Neural progenitor cell (in vitro differentiated cells): Measurements from ENCODE around the gene IL10RB. TPM values are rescaled to one million over a fixed set of nuclear protein-coding genes. Genes with fewer than 3 reads are reported as not detected.

Experiments used
- DNase-seq: peaks from one replicate; pipeline ENCODE4 v3.0.0-alpha.2; 2016; ENCODE audit warnings: low spot score
- H2AFZ ChIP-seq: fragments of 200-600 bp; sonication (generic); replicated peaks from 2 replicates; pipeline ENCODE4 v1.6.1; 2016; ENCODE audit warnings: antibody characterized with exemption
- H3F3A ChIP-seq: fragments of 200-600 bp; sonication (generic); 2 replicates; pipeline ENCODE4 v1.6.1; 2016; ENCODE audit warnings: antibody characterized with exemption, low read depth
- H3K27ac ChIP-seq: fragments of 200-600 bp; sonication (generic); 2 replicates; pipeline ENCODE4 v1.5.1; 2016; ENCODE audit warnings: mild to moderate bottlenecking
- H3K27me3 ChIP-seq: fragments of 200-600 bp; sonication (generic); 2 replicates; pipeline ENCODE4 v1.6.1; 2016; ENCODE audit warnings: mild to moderate bottlenecking, moderate library complexity
- H3K36me3 ChIP-seq: fragments of 200-600 bp; sonication (generic); 2 replicates; pipeline ENCODE4 v1.5.1; 2016
- H3K4me1 ChIP-seq: fragments of 200-600 bp; sonication (generic); 2 replicates; pipeline ENCODE4 v1.6.1; 2016; ENCODE audit warnings: mixed run types
- H3K4me2 ChIP-seq: fragments of 200-600 bp; sonication (generic); 2 replicates; pipeline ENCODE4 v1.6.1; 2016
- H3K4me3 ChIP-seq: fragments of 200-600 bp; sonication (generic); 2 replicates; pipeline ENCODE4 v1.5.1; 2016
- H3K79me2 ChIP-seq: fragments of 200-600 bp; sonication (generic); 2 replicates; pipeline ENCODE4 v1.6.1; 2016; ENCODE audit warnings: low read depth
- H3K9ac ChIP-seq: fragments of 200-600 bp; sonication (generic); 2 replicates; pipeline ENCODE4 v1.6.1; 2016
- H3K9me3 ChIP-seq: fragments of 200-600 bp; sonication (generic); 2 replicates; pipeline ENCODE4 v1.5.1; 2016; ENCODE audit warnings: low read depth
- H4K20me1 ChIP-seq: fragments of 200-600 bp; sonication (generic); 2 replicates; pipeline ENCODE4 v1.6.1; 2016; ENCODE audit warnings: low read depth
- H3K27ac Mint-ChIP-seq: 3 replicates; pipeline ENCODE4 v1.8.0; 2021; ENCODE audit warnings: mixed read lengths
- H3K27me3 Mint-ChIP-seq: 2 replicates; pipeline ENCODE4 v1.8.0; 2022; ENCODE audit warnings: low read depth, mild to moderate bottlenecking, inconsistent platforms, moderate library complexity, mixed read lengths; ENCODE audit not compliant: insufficient read depth
- H3K36me3 Mint-ChIP-seq: 3 replicates; pipeline ENCODE4 v1.8.0; 2021; ENCODE audit warnings: mixed read lengths
- H3K4me1 Mint-ChIP-seq: 3 replicates; pipeline ENCODE4 v1.8.0; 2021; ENCODE audit warnings: mixed read lengths
- H3K4me3 Mint-ChIP-seq: 3 replicates; pipeline ENCODE4 v1.8.0; 2021; ENCODE audit warnings: mild to moderate bottlenecking, moderate library complexity, mixed read lengths
- H3K9me3 Mint-ChIP-seq: 3 replicates; pipeline ENCODE4 v1.8.0; 2020; ENCODE audit warnings: mixed read lengths
- CTCF ChIP-seq: fragments of 200-600 bp; sonication (generic); IDR thresholded peaks from 2 replicates; pipeline ENCODE4 v1.5.1; 2017; ENCODE audit warnings: antibody characterized with exemption, mild to moderate bottlenecking
- EZH2 ChIP-seq: fragments of 200-600 bp; sonication (generic); IDR thresholded peaks from 2 replicates; pipeline ENCODE4 v1.6.1; 2017; ENCODE audit warnings: antibody characterized with exemption, mild to moderate bottlenecking, moderate library complexity
- EZH2phosphoT487 ChIP-seq: fragments of 200-600 bp; sonication (generic); IDR thresholded peaks from 2 replicates; pipeline ENCODE4 v1.6.1; 2017; ENCODE audit warnings: antibody characterized with exemption
- total RNA-seq: library from RNA; depleted of rRNA; stranded (reverse); fragments of >200 nt; gene quantifications from 2 replicates; pipeline ENCODE4 v1.2.3, GENCODE V29; 2015; ENCODE audit warnings: low replicate concordance

Gene IL10RB
- total RNA-seq, 1 donor from 2014 or later: 3.1 TPM

GRCh38 chr21:33286076-33286475, 19.9 kb downstream of the IL10RB start:
- peak overlapping the region; percentile 87 for H3K27ac Mint-ChIP-seq
- H3K27me3 Mint-ChIP-seq: peaks cover 11% of the 10 kb centered on the region
- H3K27me3 ChIP-seq: no peaks in the 10 kb centered on the region
- H3K4me3 ChIP-seq: no peak overlapping the region
- H2AFZ ChIP-seq: no peak overlapping the region
- peaks cover 18% of the 10 kb centered on the region for H3K4me1 Mint-ChIP-seq
- no peaks in the 10 kb centered on the region for H3K9me3 Mint-ChIP-seq
- H3K9ac ChIP-seq: no peak overlapping the region
- H3K4me2 ChIP-seq: no peak overlapping the region
- no peaks in the 10 kb centered on the region for H3K4me1 ChIP-seq
- H3K79me2 ChIP-seq: no peaks in the 10 kb centered on the region
- no peak overlapping the region for H3K27ac ChIP-seq
- no peaks in the 10 kb centered on the region for H4K20me1 ChIP-seq
- DNase-seq: no peak
- no peaks in the 10 kb centered on the region for H3K9me3 ChIP-seq
- peaks cover 19% of the 10 kb centered on the region for H3K36me3 Mint-ChIP-seq
- no peaks in the 10 kb centered on the region for H3F3A ChIP-seq
- no peaks in the 10 kb centered on the region for H3K36me3 ChIP-seq
- no peak overlapping the region for H3K4me3 Mint-ChIP-seq
- TF ChIP-seq EZH2: no peak
- TF ChIP-seq CTCF: no peak
- TF ChIP-seq EZH2phosphoT487: no peak

GRCh38 chr21:33286600-33287456, 20.7 kb downstream of the IL10RB start:
- Mint-ChIP-seq H3K9me3 (no peaks in the 10 kb centered on the region), H3K4me3 (no peak overlapping the region), H3K36me3 (peaks cover 18% of the 10 kb centered on the region), H3K27me3 (peaks cover 11% of the 10 kb centered on the region), H3K4me1 (peaks cover 18% of the 10 kb centered on the region), H3K27ac (peak overlapping the region; percentile 38)
- no peak overlapping the region for H3K9ac ChIP-seq
- no peaks in the 10 kb centered on the region for H3K4me1 ChIP-seq
- no peak overlapping the region for H2AFZ ChIP-seq
- no peaks in the 10 kb centered on the region for H4K20me1 ChIP-seq
- no peak for TF ChIP-seq EZH2phosphoT487
- no peak for TF ChIP-seq CTCF
- no peak for TF ChIP-seq EZH2
- no peak overlapping the region for H3K4me3 ChIP-seq
- H3K79me2 ChIP-seq: no peaks in the 10 kb centered on the region
- H3K9me3 ChIP-seq: no peaks in the 10 kb centered on the region
- no peak overlapping the region for H3K27ac ChIP-seq
- no peaks in the 10 kb centered on the region for H3K36me3 ChIP-seq
- H3K4me2 ChIP-seq: no peak overlapping the region
- no peaks in the 10 kb centered on the region for H3F3A ChIP-seq
- no peaks in the 10 kb centered on the region for H3K27me3 ChIP-seq
- DNase-seq: no peak

- no peak overlapping the region for H3K4me2 ChIP-seq
- DNase-seq: no peak
- no peaks in the 10 kb centered on the region for H3K4me1 ChIP-seq
- H3K9me3 ChIP-seq: no peaks in the 10 kb centered on the region
- no peaks in the 10 kb centered on the region for H3K9me3 Mint-ChIP-seq
- no peak for TF ChIP-seq EZH2phosphoT487
- TF ChIP-seq CTCF: no peak
- no peak for TF ChIP-seq EZH2
- no peaks in the 10 kb centered on the region for H3K79me2 ChIP-seq
- peaks cover 10% of the 10 kb centered on the region for H3K36me3 Mint-ChIP-seq
- H3K27ac Mint-ChIP-seq: no peak overlapping the region
- H3K27me3 ChIP-seq: no peaks in the 10 kb centered on the region
- H3F3A ChIP-seq: no peaks in the 10 kb centered on the region
- no peak overlapping the region for H3K27ac ChIP-seq
- H3K27me3 Mint-ChIP-seq: peaks cover 15% of the 10 kb centered on the region
- no peak overlapping the region for H2AFZ ChIP-seq
- H4K20me1 ChIP-seq: no peaks in the 10 kb centered on the region
- no peak overlapping the region for H3K9ac ChIP-seq
- H3K4me3 Mint-ChIP-seq: no peak overlapping the region
- H3K4me3 ChIP-seq: no peak overlapping the region
- no peaks in the 10 kb centered on the region for H3K36me3 ChIP-seq
- H3K4me1 Mint-ChIP-seq: peaks cover 17% of the 10 kb centered on the region
Observed at GRCh38 chr21:33289199-33289819, 23.1 kb downstream of the IL10RB start.
